ENCODE data around the gene NUFIP1.
"Not testable (repeated sequence)": the region's sequence is repeated elsewhere in the genome, so short reads cannot be mapped to it uniquely, and the experiment has no call there.

The NUFIP1 gene

DNA sequence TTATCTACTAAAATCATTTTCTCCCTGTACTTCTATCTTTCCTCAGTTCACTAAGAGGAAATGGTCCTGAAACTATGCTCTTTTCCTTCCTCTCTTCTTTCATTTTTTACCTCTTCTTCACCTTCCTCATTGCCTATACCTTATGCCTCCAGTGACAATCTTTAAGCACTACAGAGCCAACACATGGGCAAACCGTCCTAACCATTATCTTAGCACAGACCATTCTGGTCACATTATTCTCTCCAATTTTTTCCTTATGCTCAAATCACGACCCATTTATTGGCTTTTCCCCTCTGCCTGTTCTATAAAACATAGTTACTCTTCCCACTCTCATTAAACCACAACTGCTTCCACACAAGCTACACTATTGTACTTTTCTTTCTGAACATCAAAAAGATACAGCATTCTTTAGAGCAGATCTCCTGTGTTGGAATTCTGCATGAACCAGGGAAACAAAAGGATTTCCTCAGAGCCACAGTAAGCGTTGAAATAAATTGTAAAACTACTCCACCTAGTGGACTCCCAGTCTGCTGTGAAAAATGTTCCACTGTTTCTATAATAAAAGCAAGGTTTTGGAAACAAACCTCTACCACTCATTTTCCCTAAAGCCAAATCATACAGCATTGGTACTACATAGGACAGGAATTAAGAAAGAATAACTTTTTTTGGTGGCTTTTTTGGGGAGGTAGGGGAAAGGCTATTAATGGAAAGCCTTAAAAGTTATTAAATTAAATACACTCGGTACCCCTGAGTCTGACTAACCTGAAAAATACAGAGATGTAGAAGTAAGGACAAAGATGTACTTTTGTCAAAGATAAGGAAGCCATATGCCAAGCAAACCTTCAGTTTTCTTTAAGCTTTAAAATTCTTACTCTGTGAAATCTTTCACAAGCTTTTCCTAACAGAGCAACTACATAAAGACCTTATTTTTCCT, 19.5 kb downstream of the NUFIP1 start:
- DNase-seq (ENCODE audit: low read depth, low spot score): peak; percentile 80

GRCh38 chr13:44968434-44968815, 20.8 kb downstream of the NUFIP1 start:
- DNase-seq (ENCODE audit: low read depth, low spot score): no peak

- peak; percentile 35 for DNase-seq (ENCODE audit: low read depth, low spot score)
Measured at GRCh38 chr13:44967704-44968433, 21.4 kb downstream of the NUFIP1 start.

DNA sequence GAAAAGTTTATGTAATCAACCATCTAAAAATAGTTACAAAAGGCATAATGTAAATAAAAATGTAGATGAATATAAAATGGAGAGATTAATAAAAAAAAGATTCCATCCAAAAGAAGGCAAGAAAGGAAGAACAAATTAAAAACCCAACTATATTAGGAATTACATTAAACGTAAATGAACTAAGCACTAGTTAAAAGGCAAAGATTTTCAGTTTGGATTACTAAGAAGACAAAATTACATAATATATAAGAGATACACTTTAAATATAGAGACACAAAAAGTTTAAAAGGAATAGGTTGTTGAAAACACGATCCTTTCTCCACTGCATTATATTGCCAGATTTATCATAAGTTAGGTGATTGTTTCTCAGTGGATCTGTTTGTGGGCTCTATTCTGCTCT, 27.3 kb downstream of the NUFIP1 start:
- DNase-seq (ENCODE audit: low read depth, low spot score): no peak

DNA sequence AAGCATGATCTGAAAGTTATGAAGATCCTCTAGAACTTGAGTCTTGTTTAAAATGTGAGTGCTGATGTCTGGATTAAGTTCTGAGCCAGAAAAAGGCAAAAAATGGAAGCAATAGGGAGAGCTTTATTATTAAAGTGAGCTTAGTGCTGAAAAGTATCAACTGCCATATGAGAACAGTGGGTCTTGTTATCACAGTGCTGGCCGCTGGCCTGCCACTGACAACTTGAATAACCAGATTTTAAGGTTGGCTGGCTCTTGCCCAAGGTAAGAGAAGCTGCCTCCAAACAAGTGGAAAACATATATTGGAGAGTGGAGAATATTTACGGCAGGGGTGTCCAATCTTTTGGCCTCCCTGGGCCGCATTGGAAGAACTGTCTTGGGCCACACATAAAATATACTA, 33.9 kb downstream of the NUFIP1 start:
- peak; percentile 46 for DNase-seq (ENCODE audit: low read depth, low spot score)

GRCh38 chr13:44954224-44954623, 35.0 kb downstream of the NUFIP1 start:
- DNase-seq (ENCODE audit: low read depth, low spot score): no peak

DNA sequence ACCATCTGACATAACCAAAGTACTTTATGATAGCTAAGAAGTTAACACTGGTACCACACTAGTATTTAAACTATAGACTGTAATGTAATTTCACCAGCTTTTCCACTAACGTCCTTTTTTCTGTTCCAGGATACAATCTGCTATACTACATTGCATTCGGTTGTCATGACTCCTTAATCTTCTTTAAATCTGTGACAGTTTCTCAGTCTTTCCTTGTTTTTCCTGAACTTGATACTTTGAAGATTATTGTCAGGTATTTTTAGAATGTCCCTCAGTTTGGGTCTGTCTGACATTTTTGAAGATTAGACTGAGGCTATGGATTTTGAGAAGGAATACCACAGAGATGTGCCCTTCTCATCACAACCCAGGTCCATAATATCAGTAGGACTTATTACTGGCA, 36.6 kb downstream of the NUFIP1 start:
- no peak for DNase-seq (ENCODE audit: low read depth, low spot score)

GRCh38 chr13:44951184-44951583, 38.1 kb downstream of the NUFIP1 start:
- no peak for DNase-seq (ENCODE audit: low read depth, low spot score)

DNA sequence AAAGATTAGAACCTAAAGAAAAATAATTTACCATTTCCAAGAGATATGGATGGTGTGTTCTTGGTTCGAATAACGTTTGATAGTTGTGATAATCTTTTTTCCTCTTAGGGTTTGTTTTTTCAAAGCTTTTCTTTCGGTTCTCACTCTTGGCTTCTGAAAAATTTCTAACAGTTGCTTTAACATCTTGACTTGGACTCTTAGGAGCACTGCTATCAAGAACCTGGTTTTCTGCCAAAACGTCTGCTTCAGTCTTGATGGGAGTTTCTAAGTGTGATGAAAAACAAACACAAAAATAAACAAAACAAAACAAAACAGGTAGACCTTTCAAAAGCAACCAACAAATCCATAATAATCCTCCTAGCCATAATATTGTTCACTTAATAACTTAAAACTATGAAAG, 45.9 kb downstream of the NUFIP1 start:
- DNase-seq (ENCODE audit: low read depth, low spot score): not testable (repeated sequence)

DNA sequence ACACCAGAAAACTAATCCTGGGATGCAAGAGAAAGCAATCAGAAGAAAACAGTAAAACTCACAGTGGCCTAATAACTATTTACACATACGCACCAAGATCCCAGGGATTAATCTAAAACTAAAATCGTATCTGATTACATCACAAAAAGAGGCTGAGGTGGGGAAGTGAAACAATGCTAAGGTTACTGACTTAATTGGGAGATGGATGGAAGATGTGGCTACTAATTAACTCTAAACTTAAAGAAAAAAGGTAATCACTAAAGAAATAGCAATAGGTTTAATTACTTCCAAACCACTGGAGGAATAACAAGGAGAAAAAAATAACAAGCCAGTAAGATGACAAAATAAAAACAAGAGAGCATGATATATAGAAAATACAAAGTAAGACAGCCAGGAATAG, 50.4 kb downstream of the NUFIP1 start:
- no peak for DNase-seq (ENCODE audit: low read depth, low spot score)

DNA sequence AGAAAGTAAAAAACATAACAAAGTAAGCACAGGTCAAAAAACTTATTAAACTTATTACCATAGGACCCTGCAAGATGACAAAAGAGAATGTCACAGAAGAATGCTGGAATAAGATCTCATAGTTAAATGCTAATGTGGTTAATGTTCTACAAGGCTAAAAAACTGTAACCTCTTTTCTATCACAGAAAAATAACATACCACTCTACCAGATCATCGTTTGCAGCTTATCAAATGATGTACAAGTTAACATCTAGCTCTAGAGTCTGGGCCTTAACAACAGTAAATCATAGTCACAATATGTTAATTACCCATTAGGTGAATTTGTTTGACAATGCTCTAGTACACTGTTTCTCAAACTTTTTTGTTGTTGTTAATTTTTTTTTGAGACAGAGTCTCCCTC, 53.0 kb downstream of the NUFIP1 start:
- peak; percentile 31 for DNase-seq (ENCODE audit: low read depth, low spot score)

DNA sequence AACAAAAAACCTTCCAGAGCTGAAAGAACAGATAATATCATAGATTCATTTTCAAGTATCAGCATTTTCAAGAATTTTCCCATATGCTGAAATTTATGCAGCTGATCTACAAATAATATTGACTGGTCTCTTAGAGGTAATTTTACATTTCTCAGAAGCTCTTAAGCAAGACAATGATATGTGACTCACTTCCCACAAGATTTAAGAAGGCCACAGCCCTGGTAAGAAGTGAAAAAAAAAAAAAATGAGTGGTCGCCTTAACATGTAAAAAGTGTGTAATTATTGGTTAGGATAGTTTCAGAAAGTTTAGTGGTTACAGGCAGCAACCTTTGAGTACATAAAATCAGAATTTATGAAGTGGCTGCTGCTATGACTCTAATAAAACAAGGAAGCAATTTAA, 54.5 kb downstream of the NUFIP1 start:
- peak; percentile 47 for DNase-seq (ENCODE audit: low read depth, low spot score)

DNA sequence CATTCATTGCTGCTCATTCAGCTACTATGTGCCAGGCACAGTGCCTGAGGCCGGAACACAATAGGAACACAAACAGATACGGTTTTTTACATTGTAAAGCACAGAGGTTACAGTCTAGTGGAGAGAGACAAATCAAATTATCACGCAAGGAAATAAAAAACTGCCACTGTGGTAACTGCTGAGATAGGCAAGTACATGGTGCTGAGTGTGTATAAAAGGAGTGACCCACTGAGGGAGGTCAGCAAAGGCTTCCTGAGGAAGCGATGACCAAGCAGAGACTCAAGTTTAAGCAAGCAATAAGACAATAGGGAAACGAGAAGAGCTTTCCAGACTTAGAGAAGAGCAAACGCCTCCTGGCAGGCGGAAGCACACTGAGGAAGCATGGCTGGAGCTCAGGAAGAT, 56.4 kb downstream of the NUFIP1 start:
- DNase-seq (ENCODE audit: low read depth, low spot score): peak; percentile 26

- peak; percentile 17 for DNase-seq (ENCODE audit: low read depth, low spot score)
Measured at GRCh38 chr13:44932171-44932849, 57.0 kb downstream of the NUFIP1 start.

DNA sequence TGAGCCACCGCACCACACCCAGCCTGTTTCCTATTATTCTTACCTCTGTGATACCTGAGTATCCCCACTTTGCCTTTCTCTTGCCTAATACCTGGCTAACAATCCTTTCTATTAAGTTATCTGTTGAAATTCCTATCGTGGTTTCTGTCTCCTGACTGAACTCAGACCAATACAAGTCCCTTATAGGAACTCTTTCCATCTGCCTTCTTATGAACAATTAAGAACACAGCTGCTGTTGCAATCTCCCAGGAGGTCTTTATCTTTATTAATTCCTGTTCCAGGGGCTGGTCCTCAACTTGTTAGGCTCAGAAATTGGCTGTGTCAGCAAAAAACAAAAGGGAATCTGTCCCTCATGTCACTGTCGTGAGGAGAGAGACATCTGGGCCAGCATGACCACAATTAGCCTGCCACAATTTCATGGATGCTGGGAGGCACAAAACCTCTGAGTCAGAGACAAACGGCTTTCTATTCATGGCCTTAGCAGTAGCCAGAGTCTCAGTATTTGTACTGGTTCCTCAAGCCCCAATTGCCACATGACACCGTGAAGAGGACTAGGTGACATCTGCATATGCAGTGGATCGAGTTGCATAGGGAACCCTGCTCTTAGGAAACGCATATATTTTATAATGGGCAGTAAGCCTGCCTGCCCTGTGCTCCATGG, 58.2 kb downstream of the NUFIP1 start:
- peak; percentile 64 for DNase-seq (ENCODE audit: low read depth, low spot score)

- DNase-seq (ENCODE audit: low read depth, low spot score): no peak
Measured at GRCh38 chr13:44930280-44930679, 59.0 kb downstream of the NUFIP1 start.

- no peak for DNase-seq (ENCODE audit: low read depth, low spot score)
Measured at GRCh38 chr13:44929692-44930091, 59.6 kb downstream of the NUFIP1 start.

- DNase-seq (ENCODE audit: low read depth, low spot score): peak; percentile 63
Measured at GRCh38 chr13:44927968-44928367, 61.3 kb downstream of the NUFIP1 start.

GRCh38 chr13:44921931-44922758, 67.1 kb downstream of the NUFIP1 start:
- DNase-seq (ENCODE audit: low read depth, low spot score): peak; percentile 97

GRCh38 chr13:44921246-44921877, 67.9 kb downstream of the NUFIP1 start:
- DNase-seq (ENCODE audit: low read depth, low spot score): no peak

All from astrocyte of the hippocampus (primary cell).